DOHH2 (cell line): Measurements from ENCODE around the gene CCNG2.

ENCODE experiments used
- H3F3A ChIP-seq: fragments of 200-600 bp; sonication (generic), shearing (Covaris generic); 2 replicates; pipeline ENCODE4 v1.6.0; 2016; ENCODE audit warnings: antibody characterized with exemption, mild to moderate bottlenecking; ENCODE audit not compliant: control insufficient read depth, insufficient read depth
- H3K27ac ChIP-seq: fragments of 200-600 bp; sonication (generic); 2 replicates; pipeline ENCODE4 v1.5.1; 2014; ENCODE audit warnings: low read depth, mild to moderate bottlenecking, low read length, moderate library complexity
- H3K27me3 ChIP-seq: fragments of 200-600 bp; sonication (generic); 2 replicates; pipeline ENCODE4 v1.6.1; 2014; ENCODE audit warnings: mild to moderate bottlenecking, low read length, mixed read lengths; ENCODE audit not compliant: control insufficient read depth
- H3K36me3 ChIP-seq: fragments of 200-600 bp; sonication (generic); 2 replicates; pipeline ENCODE4 v1.6.1; 2014; ENCODE audit warnings: mild to moderate bottlenecking, low read length, moderate library complexity, mixed read lengths; ENCODE audit not compliant: control insufficient read depth
- H3K4me1 ChIP-seq: fragments of 200-600 bp; sonication (generic); 2 replicates; pipeline ENCODE4 v1.6.1; 2014; ENCODE audit warnings: mild to moderate bottlenecking, low read length, mixed read lengths; ENCODE audit not compliant: control insufficient read depth
- H3K4me2 ChIP-seq: fragments of 200-600 bp; sonication (generic); 2 replicates; pipeline ENCODE4 v1.6.0; 2014; ENCODE audit warnings: mild to moderate bottlenecking, low read length, moderate library complexity
- H3K4me3 ChIP-seq: fragments of 200-600 bp; sonication (generic); 2 replicates; pipeline ENCODE4 v1.5.1; 2014; ENCODE audit warnings: mild to moderate bottlenecking, low read length, mixed read lengths
- H3K79me2 ChIP-seq: fragments of 200-600 bp; sonication (generic); 2 replicates; pipeline ENCODE4 v1.6.1; 2014; ENCODE audit warnings: mild to moderate bottlenecking, low read length, mixed read lengths; ENCODE audit not compliant: control insufficient read depth
- H3K9me2 ChIP-seq: fragments of 200-600 bp; sonication (generic); replicated peaks from 2 replicates; pipeline ENCODE4 v1.6.1; 2014; ENCODE audit warnings: mild to moderate bottlenecking, low read length, mixed read lengths; ENCODE audit not compliant: control insufficient read depth
- H3K9me3 ChIP-seq: fragments of 200-600 bp; sonication (generic); 2 replicates; pipeline ENCODE4 v1.6.1; 2014; ENCODE audit warnings: antibody characterized with exemption, low read length, mixed read lengths; ENCODE audit not compliant: control insufficient read depth, insufficient read depth
- H4K20me1 ChIP-seq: fragments of 200-600 bp; sonication (generic); 2 replicates; pipeline ENCODE4 v1.6.0; 2014; ENCODE audit warnings: low read depth, mild to moderate bottlenecking, antibody characterized with exemption, low read length, moderate library complexity; ENCODE audit not compliant: control insufficient read depth, insufficient read depth
- EZH2phosphoT487 ChIP-seq: fragments of 200-600 bp; sonication (generic); IDR thresholded peaks from 2 replicates; pipeline ENCODE4 v1.6.1; 2017; ENCODE audit warnings: borderline replicate concordance, mild to moderate bottlenecking, antibody characterized with exemption, low read length, moderate library complexity, mixed read lengths
- TF ChIP-seq, protein P1 (sequence below): fragments of 200-600 bp; sonication (generic); IDR thresholded peaks from one replicate; pipeline ENCODE4 v1.5.1; 2014; ENCODE audit warnings: antibody characterized with exemption, mild to moderate bottlenecking, low read depth, low read length; ENCODE audit not compliant: poor library complexity, severe bottlenecking

CCNG2 gene

GRCh38 chr4:77163641-77164040 lies 6.6 kb downstream of the CCNG2 start:
- Histone ChIP-seq H3K36me3 (peaks cover 98% of the 10 kb centered on the region), H3K27ac (no peak overlapping the region), H3K79me2 (peaks cover 38% of the 10 kb centered on the region), H3K4me3 (no peak overlapping the region), H3K9me2 (no peaks in the 10 kb centered on the region), H3F3A (peaks cover 18% of the 10 kb centered on the region), H3K27me3 (no peaks in the 10 kb centered on the region), H4K20me1 (peaks cover 16% of the 10 kb centered on the region), H3K4me1 (peaks cover 13% of the 10 kb centered on the region), H3K4me2 (no peak overlapping the region), H3K9me3 (no peaks in the 10 kb centered on the region)
- TF ChIP-seq, protein P1, sequence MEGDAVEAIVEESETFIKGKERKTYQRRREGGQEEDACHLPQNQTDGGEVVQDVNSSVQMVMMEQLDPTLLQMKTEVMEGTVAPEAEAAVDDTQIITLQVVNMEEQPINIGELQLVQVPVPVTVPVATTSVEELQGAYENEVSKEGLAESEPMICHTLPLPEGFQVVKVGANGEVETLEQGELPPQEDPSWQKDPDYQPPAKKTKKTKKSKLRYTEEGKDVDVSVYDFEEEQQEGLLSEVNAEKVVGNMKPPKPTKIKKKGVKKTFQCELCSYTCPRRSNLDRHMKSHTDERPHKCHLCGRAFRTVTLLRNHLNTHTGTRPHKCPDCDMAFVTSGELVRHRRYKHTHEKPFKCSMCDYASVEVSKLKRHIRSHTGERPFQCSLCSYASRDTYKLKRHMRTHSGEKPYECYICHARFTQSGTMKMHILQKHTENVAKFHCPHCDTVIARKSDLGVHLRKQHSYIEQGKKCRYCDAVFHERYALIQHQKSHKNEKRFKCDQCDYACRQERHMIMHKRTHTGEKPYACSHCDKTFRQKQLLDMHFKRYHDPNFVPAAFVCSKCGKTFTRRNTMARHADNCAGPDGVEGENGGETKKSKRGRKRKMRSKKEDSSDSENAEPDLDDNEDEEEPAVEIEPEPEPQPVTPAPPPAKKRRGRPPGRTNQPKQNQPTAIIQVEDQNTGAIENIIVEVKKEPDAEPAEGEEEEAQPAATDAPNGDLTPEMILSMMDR, result no peak
- TF ChIP-seq EZH2phosphoT487, result no peak

- Histone ChIP-seq H3K27ac (no peak overlapping the region), H3K4me2 (no peak overlapping the region), H3K4me3 (no peak overlapping the region), H3K9me2 (no peaks in the 10 kb centered on the region), H4K20me1 (peaks cover 8% of the 10 kb centered on the region; the same call in 1 of the 2 replicates), H3K9me3 (no peaks in the 10 kb centered on the region), H3K27me3 (no peaks in the 10 kb centered on the region), H3K79me2 (peaks cover 13% of the 10 kb centered on the region), H3K36me3 (peaks cover 86% of the 10 kb centered on the region), H3F3A (peaks cover 40% of the 10 kb centered on the region), H3K4me1 (no peaks in the 10 kb centered on the region)
- TF ChIP-seq, protein P1, result no peak
- TF ChIP-seq EZH2phosphoT487, result no peak
These were observed 10.2 kb downstream of the CCNG2 start for GRCh38 chr4:77167173-77167572.

GRCh38 chr4:77167866-77168265 lies 10.9 kb downstream of the CCNG2 start:
- no peaks in the 10 kb centered on the region for H3K27me3 ChIP-seq
- peaks cover 9% of the 10 kb centered on the region for H3K79me2 ChIP-seq
- H3K4me2 ChIP-seq, result no peak overlapping the region
- no peak overlapping the region for H3K4me3 ChIP-seq
- TF ChIP-seq, protein P1, result no peak
- no peak for TF ChIP-seq EZH2phosphoT487
- no peaks in the 10 kb centered on the region for H3K9me2 ChIP-seq
- H3K27ac ChIP-seq, result no peak overlapping the region
- no peaks in the 10 kb centered on the region for H3K9me3 ChIP-seq
- peaks cover 6% of the 10 kb centered on the region; the same call in 1 of the 2 replicates for H4K20me1 ChIP-seq
- H3K4me1 ChIP-seq, result no peaks in the 10 kb centered on the region
- H3F3A ChIP-seq, result peaks cover 40% of the 10 kb centered on the region
- H3K36me3 ChIP-seq, result peaks cover 79% of the 10 kb centered on the region

DNA sequence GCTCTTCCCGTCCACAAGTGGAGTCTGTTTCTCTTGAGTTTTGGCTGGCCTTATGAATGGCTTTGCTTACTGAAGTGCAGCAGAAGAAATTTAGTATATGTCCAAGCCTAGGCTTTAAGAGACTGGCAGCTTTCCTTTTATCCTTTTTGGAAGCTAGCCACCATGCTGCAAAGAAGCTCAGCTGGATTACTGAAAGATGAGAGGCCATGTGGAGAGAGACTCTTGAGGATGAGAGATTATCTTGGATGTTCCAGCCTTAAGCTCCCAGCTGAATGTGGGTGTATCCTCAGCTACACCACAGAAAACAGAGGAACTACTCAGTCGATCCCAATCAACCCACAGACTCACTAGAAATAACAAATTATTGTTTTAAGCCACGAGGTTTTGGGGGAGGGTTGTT lies 12.5 kb downstream of the CCNG2 start:
- no peaks in the 10 kb centered on the region for H3K27me3 ChIP-seq
- H3K36me3 ChIP-seq, result peaks cover 63% of the 10 kb centered on the region
- no peak overlapping the region for H3K4me2 ChIP-seq
- no peak overlapping the region for H3K4me3 ChIP-seq
- no peak overlapping the region for H3K27ac ChIP-seq
- no peaks in the 10 kb centered on the region for H3K4me1 ChIP-seq
- H3K9me2 ChIP-seq, result no peaks in the 10 kb centered on the region
- peaks cover 37% of the 10 kb centered on the region for H3F3A ChIP-seq
- H3K79me2 ChIP-seq, result no peaks in the 10 kb centered on the region
- no peak for TF ChIP-seq EZH2phosphoT487
- TF ChIP-seq, protein P1, result no peak
- H3K9me3 ChIP-seq, result no peaks in the 10 kb centered on the region
- peaks cover 4% of the 10 kb centered on the region; the same call in 1 of the 2 replicates for H4K20me1 ChIP-seq
